AG09319 (cell line): Measurements from ENCODE around the gene BRF1.

Experiments used
- DNase-seq: peaks from one replicate; pipeline ENCODE4 v3.0.0-alpha.2; 2010; ENCODE audit warnings: low read depth; ENCODE audit errors: extremely low read depth
- TF ChIP-seq, protein P1 (sequence below): IDR thresholded peaks from 2 replicates; pipeline ENCODE4 v1.5.1; 2011; ENCODE audit warnings: low read depth, mild to moderate bottlenecking, inconsistent platforms, low read length, moderate library complexity

BRF1 gene

DNA sequence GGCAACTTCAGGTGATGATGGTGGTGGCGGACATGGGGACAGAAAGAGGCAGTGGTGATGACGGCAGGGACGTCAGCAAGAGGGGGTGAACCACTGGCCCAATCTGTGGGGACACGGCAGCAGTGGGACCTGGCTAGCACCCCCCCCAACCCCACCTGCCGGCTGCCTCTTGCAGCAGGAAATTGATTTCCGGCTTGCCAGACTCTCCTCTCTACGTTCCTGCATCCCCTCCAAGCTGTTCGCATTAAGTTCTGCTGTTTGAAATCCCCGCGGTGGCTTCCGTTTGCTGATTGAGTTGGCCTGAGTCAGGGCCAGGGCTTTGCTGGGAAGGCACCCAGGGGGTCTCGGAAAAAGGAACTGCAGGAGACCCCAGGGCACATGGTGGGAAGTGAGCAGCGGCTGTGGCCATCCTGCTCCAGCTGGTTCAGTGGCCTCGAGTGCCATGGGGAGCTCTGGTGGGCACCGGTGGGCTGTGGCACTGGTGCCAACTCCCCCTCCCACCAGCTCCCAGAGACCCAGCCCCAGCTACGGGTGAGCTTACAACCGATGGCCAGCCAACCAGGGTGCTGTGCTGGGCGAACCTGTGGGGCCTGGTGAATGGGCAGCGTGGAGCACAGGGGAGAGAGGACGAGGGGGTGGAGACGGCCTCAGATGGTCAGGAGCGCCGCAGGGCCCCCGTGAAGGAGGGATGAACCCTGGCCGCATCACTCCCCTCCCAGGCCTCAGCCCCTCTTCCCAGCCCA is 105.1 kb downstream of the BRF1 start:
- TF ChIP-seq, protein P1, sequence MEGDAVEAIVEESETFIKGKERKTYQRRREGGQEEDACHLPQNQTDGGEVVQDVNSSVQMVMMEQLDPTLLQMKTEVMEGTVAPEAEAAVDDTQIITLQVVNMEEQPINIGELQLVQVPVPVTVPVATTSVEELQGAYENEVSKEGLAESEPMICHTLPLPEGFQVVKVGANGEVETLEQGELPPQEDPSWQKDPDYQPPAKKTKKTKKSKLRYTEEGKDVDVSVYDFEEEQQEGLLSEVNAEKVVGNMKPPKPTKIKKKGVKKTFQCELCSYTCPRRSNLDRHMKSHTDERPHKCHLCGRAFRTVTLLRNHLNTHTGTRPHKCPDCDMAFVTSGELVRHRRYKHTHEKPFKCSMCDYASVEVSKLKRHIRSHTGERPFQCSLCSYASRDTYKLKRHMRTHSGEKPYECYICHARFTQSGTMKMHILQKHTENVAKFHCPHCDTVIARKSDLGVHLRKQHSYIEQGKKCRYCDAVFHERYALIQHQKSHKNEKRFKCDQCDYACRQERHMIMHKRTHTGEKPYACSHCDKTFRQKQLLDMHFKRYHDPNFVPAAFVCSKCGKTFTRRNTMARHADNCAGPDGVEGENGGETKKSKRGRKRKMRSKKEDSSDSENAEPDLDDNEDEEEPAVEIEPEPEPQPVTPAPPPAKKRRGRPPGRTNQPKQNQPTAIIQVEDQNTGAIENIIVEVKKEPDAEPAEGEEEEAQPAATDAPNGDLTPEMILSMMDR, result no peak
- DNase-seq, result no peak

DNA sequence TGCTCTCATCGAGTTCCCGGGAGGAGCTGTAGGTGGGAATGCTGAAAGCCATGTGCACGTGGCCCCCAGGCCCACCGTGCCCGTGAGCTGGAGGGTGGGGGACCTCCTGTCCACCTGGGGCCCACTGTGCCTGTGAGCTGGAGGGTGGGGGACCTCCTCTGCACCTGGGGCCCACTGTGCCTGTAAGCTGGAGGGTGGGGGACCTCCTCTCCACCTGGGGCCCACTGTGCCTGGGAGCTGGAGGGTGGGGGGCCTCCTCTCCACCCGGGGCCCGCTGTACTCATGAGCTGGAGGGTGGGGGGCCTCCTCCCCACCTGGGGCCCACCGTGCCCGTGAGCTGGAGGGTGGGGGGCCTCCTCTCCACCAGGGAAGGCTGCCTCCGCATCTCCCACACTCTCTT is 105.8 kb downstream of the BRF1 start:
- no peak for DNase-seq
- TF ChIP-seq, protein P1, result no peak

- TF ChIP-seq, protein P1, result no peak
- no peak for DNase-seq
These were observed 106.7 kb downstream of the BRF1 start for GRCh38 chr14:105193916-105194782.

- no peak for DNase-seq
- TF ChIP-seq, protein P1, result no peak
These were observed 107.7 kb downstream of the BRF1 start for GRCh38 chr14:105192866-105193731.

GRCh38 chr14:105187935-105188524 is 112.8 kb downstream of the BRF1 start:
- TF ChIP-seq, protein P1, result no peak
- no peak for DNase-seq

- DNase-seq, result no peak
- TF ChIP-seq, protein P1, result no peak
These were observed 113.7 kb downstream of the BRF1 start for GRCh38 chr14:105187116-105187515.
